Bronchial epithelial cell (primary cell): ENCODE measurements around the gene LDB2. TPM values are rescaled to one million over a fixed set of nuclear protein-coding genes. Genes with fewer than 3 reads are reported as not detected.

ENCODE experiments used
- DNase-seq: peaks from one replicate; pipeline ENCODE4 v3.0.0-alpha.2; 2010; ENCODE audit warnings: low read depth
- FAIRE-seq: peaks from 2 replicates; lab custom pipeline; 2011; peaks lifted over from hg19 to GRCh38; lab: Jason Lieb, UNC
- H3K27me3 ChIP-seq: 2 replicates; pipeline ENCODE4 v1.5.1; 2011; ENCODE audit warnings: low read length; ENCODE audit not compliant: control insufficient read depth, insufficient read depth
- H3K36me3 ChIP-seq: 2 replicates; pipeline ENCODE4 v1.5.1; 2011; ENCODE audit warnings: low read length; ENCODE audit not compliant: control insufficient read depth, insufficient read depth
- H3K4me3 ChIP-seq: 2 replicates; pipeline ENCODE4 v1.5.1; 2011; ENCODE audit warnings: mild to moderate bottlenecking, low read depth, low read length, control low read depth
- total RNA-seq: library from RNA; depleted of rRNA; stranded (reverse); fragments of >200 nt; gene quantifications from 2 replicates; pipeline ENCODE4 v1.2.1, GENCODE V29; 2014
- TF ChIP-seq, protein P1 (sequence below): IDR thresholded peaks from 2 replicates; pipeline ENCODE4 v1.5.1; 2011; ENCODE audit warnings: mild to moderate bottlenecking, moderate library complexity, low read length, control low read depth, inconsistent platforms; ENCODE audit not compliant: insufficient read depth, severe bottlenecking

Gene LDB2
- total RNA-seq, 1 donor from 2014 or later, result not detected

DNA sequence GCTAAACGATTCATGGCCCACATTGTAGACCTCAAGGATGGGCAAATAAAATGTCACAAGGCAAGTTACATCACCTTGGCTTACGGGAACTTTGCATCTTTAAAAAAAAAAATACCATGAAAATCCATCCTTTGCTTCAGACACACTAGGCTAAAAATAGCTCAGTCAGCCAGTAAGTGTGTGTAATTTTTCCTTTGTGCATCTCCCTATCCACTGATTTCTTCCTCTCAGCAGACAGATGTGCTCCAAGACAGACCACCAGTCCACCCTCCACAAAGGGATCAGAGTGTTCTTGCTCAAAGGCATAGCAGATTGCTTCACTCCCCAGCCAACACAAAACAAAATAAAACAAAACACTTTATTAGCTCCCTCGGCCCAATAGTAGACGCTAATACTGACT, 14.6 kb downstream of the LDB2 start:
- FAIRE-seq, result no peak

DNA sequence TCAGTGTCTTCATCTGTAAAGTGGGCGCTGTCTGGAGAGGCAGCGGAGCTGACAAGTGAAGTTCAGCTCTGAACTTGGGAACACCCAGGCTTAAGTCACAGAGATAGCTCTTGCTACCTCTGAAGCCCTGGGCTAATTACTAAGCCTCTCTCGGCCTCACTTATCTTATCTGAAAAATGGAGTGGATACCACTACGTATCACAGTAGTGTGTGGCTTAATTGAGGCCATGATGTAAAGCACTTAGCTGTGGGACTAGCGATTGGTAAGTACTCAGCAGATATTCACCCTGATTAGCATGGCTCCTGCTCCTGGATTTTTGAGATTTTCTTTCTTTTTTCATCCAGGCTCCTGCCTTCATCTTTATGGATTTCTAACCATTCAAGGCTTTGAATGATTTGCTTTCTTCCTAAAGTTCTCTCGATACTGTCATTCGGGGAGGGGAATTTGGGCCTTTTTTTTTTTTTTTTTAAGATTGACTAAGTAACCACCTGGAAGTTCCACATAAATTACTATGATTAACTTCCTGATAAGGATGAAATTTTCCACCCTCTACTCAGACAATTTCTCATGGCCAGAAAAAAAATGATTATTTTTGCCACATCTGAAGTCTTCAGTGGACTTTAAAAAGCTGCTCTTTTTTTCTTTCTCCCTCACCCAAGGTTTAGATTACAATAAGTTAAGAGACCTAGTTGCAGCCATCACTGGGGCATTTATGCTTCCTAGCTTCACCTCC, 17.1 kb downstream of the LDB2 start:
- no peak for DNase-seq
- Histone ChIP-seq H3K27me3 (no peaks in the 10 kb centered on the region), H3K4me3 (no peak overlapping the region), H3K36me3 (no peaks in the 10 kb centered on the region)
- no peak for FAIRE-seq
- TF ChIP-seq, protein P1, sequence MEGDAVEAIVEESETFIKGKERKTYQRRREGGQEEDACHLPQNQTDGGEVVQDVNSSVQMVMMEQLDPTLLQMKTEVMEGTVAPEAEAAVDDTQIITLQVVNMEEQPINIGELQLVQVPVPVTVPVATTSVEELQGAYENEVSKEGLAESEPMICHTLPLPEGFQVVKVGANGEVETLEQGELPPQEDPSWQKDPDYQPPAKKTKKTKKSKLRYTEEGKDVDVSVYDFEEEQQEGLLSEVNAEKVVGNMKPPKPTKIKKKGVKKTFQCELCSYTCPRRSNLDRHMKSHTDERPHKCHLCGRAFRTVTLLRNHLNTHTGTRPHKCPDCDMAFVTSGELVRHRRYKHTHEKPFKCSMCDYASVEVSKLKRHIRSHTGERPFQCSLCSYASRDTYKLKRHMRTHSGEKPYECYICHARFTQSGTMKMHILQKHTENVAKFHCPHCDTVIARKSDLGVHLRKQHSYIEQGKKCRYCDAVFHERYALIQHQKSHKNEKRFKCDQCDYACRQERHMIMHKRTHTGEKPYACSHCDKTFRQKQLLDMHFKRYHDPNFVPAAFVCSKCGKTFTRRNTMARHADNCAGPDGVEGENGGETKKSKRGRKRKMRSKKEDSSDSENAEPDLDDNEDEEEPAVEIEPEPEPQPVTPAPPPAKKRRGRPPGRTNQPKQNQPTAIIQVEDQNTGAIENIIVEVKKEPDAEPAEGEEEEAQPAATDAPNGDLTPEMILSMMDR, result no peak

More for the DNA sequence above, 14.6 kb downstream of the LDB2 start:
- no peaks in the 10 kb centered on the region for H3K36me3 ChIP-seq
- H3K4me3 ChIP-seq, result no peak overlapping the region
- DNase-seq, result no peak
- TF ChIP-seq, protein P1, result no peak
- H3K27me3 ChIP-seq, result no peaks in the 10 kb centered on the region

DNA sequence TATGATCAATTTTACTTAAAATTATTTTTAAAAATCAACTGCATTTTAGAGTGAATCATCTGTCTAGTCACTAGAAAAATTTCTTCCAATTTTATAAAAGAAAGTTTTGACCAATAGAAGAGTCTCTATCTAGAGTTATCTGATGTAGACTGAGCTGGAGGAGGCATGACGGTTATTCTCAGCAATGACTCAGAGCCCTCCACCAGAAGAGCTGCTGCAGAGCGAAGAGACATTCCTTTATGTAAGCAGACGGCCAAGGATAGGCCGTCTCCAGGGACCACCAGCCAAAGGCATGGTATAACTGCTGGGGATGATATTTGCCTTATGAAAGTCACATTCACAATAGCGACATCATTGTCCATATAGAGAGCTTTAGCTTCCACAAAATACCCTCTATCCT, 23.0 kb downstream of the LDB2 start:
- H3K36me3 ChIP-seq, result no peaks in the 10 kb centered on the region
- no peak for FAIRE-seq
- H3K27me3 ChIP-seq, result no peaks in the 10 kb centered on the region
- no peak for DNase-seq
- H3K4me3 ChIP-seq, result no peak overlapping the region
- TF ChIP-seq, protein P1, result no peak

DNA sequence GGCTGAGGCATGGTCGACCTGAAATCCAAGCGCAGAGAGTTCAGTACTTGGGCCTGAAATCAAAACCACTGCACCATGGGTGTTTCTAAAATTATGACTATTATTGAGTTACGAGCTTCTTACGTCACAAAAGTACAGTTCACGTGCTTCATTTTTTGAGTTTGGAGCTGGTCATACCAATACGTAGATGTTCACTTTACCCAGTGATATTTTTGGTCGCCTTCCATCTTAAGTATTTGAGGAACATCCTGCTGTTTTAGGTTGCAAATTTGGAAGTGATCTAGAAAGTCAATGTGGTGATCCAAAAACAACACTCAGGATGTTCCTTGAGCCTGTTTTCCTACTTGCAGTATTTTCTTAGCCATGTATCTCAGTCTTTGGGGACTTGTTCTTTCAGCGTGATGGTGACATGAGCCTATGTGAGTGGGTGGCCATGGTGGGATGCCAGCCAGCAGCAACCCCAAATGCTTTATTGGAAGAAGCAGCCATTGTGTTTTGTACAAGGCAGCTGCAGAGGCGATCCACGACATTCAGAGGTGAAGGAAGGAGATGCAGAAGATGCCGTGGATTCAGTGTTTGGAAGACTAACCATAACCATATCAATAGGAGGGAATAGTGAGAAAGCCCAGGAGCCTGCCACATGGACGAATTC, 28.7 kb downstream of the LDB2 start:
- no peak for DNase-seq
- TF ChIP-seq, protein P1, result no peak
- peak; percentile 40 for FAIRE-seq

DNA sequence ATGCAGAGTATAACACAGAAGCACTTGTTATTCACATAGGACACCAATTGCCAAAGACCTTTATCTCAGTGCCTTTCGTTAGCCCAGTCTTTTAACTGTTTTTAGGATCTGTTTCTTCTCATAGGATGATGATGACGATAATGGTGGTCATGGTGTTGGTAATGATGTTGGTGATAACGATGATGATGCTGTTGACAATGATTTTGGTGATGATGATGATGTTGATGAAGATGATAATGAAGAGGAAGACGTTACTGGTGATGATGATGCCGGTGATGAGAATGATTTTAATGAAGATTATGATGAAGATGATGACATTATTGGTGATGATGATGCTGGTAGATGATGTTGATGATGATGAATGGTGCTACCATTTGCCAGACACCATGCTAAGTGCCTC, 29.8 kb downstream of the LDB2 start:
- TF ChIP-seq, protein P1, result no peak
- DNase-seq (no peak), FAIRE-seq (no peak)
- Histone ChIP-seq H3K36me3 (no peaks in the 10 kb centered on the region), H3K4me3 (no peak overlapping the region), H3K27me3 (no peaks in the 10 kb centered on the region)

More for the DNA sequence above, 28.7 kb downstream of the LDB2 start:
- Histone ChIP-seq H3K36me3 (no peaks in the 10 kb centered on the region), H3K27me3 (no peaks in the 10 kb centered on the region), H3K4me3 (no peak overlapping the region)
